DOHH2 (cell line): ENCODE data around the gene PRDX5.
"Not testable (repeated sequence)": the region's sequence is repeated elsewhere in the genome, so short reads cannot be mapped to it uniquely, and the experiment has no call there.

ENCODE experiments used
- H3F3A ChIP-seq: fragments of 200-600 bp; sonication (generic), shearing (Covaris generic); 2 replicates; pipeline ENCODE4 v1.6.0; 2016; ENCODE audit warnings: antibody characterized with exemption, mild to moderate bottlenecking; ENCODE audit not compliant: control insufficient read depth, insufficient read depth
- H3K27ac ChIP-seq: fragments of 200-600 bp; sonication (generic); 2 replicates; pipeline ENCODE4 v1.5.1; 2014; ENCODE audit warnings: low read depth, mild to moderate bottlenecking, low read length, moderate library complexity
- H3K27me3 ChIP-seq: fragments of 200-600 bp; sonication (generic); 2 replicates; pipeline ENCODE4 v1.6.1; 2014; ENCODE audit warnings: mild to moderate bottlenecking, low read length, mixed read lengths; ENCODE audit not compliant: control insufficient read depth
- H3K36me3 ChIP-seq: fragments of 200-600 bp; sonication (generic); 2 replicates; pipeline ENCODE4 v1.6.1; 2014; ENCODE audit warnings: mild to moderate bottlenecking, low read length, moderate library complexity, mixed read lengths; ENCODE audit not compliant: control insufficient read depth
- H3K4me1 ChIP-seq: fragments of 200-600 bp; sonication (generic); 2 replicates; pipeline ENCODE4 v1.6.1; 2014; ENCODE audit warnings: mild to moderate bottlenecking, low read length, mixed read lengths; ENCODE audit not compliant: control insufficient read depth
- H3K4me2 ChIP-seq: fragments of 200-600 bp; sonication (generic); 2 replicates; pipeline ENCODE4 v1.6.0; 2014; ENCODE audit warnings: mild to moderate bottlenecking, low read length, moderate library complexity
- H3K4me3 ChIP-seq: fragments of 200-600 bp; sonication (generic); 2 replicates; pipeline ENCODE4 v1.5.1; 2014; ENCODE audit warnings: mild to moderate bottlenecking, low read length, mixed read lengths
- H3K79me2 ChIP-seq: fragments of 200-600 bp; sonication (generic); 2 replicates; pipeline ENCODE4 v1.6.1; 2014; ENCODE audit warnings: mild to moderate bottlenecking, low read length, mixed read lengths; ENCODE audit not compliant: control insufficient read depth
- H3K9me2 ChIP-seq: fragments of 200-600 bp; sonication (generic); replicated peaks from 2 replicates; pipeline ENCODE4 v1.6.1; 2014; ENCODE audit warnings: mild to moderate bottlenecking, low read length, mixed read lengths; ENCODE audit not compliant: control insufficient read depth
- H3K9me3 ChIP-seq: fragments of 200-600 bp; sonication (generic); 2 replicates; pipeline ENCODE4 v1.6.1; 2014; ENCODE audit warnings: antibody characterized with exemption, low read length, mixed read lengths; ENCODE audit not compliant: control insufficient read depth, insufficient read depth
- H4K20me1 ChIP-seq: fragments of 200-600 bp; sonication (generic); 2 replicates; pipeline ENCODE4 v1.6.0; 2014; ENCODE audit warnings: low read depth, mild to moderate bottlenecking, antibody characterized with exemption, low read length, moderate library complexity; ENCODE audit not compliant: control insufficient read depth, insufficient read depth
- CTCF ChIP-seq: fragments of 200-600 bp; sonication (generic); IDR thresholded peaks from one replicate; pipeline ENCODE4 v1.5.1; 2014; ENCODE audit warnings: antibody characterized with exemption, mild to moderate bottlenecking, low read depth, low read length; ENCODE audit not compliant: poor library complexity, severe bottlenecking
- EZH2phosphoT487 ChIP-seq: fragments of 200-600 bp; sonication (generic); IDR thresholded peaks from 2 replicates; pipeline ENCODE4 v1.6.1; 2017; ENCODE audit warnings: borderline replicate concordance, mild to moderate bottlenecking, antibody characterized with exemption, low read length, moderate library complexity, mixed read lengths

Gene PRDX5

GRCh38 chr11:64314146-64314804 lies 3.6 kb upstream of the PRDX5 start:
- Histone ChIP-seq H3F3A (peaks cover 19% of the 10 kb centered on the region), H3K79me2 (peaks cover 64% of the 10 kb centered on the region), H3K27me3 (no peaks in the 10 kb centered on the region), H3K4me1 (peaks cover 26% of the 10 kb centered on the region), H3K9me3 (no peaks in the 10 kb centered on the region), H4K20me1 (no peaks in the 10 kb centered on the region), H3K4me2 (no peak overlapping the region), H3K9me2 (no peaks in the 10 kb centered on the region), H3K4me3 (no peak overlapping the region), H3K36me3 (peaks cover 60% of the 10 kb centered on the region), H3K27ac (no peak overlapping the region)
- TF ChIP-seq EZH2phosphoT487 = no peak
- TF ChIP-seq CTCF = no peak

- Histone ChIP-seq H3K4me1 (peaks cover 28% of the 10 kb centered on the region), H3K9me2 (no peaks in the 10 kb centered on the region), H3K4me3 (no peak overlapping the region), H4K20me1 (no peaks in the 10 kb centered on the region), H3F3A (peaks cover 19% of the 10 kb centered on the region), H3K4me2 (peak overlapping the region; percentile 79; the same call in 1 of the 2 replicates), H3K27ac (no peak overlapping the region), H3K9me3 (no peaks in the 10 kb centered on the region), H3K79me2 (peaks cover 61% of the 10 kb centered on the region), H3K27me3 (no peaks in the 10 kb centered on the region), H3K36me3 (peaks cover 57% of the 10 kb centered on the region)
- no peak for TF ChIP-seq EZH2phosphoT487
- TF ChIP-seq CTCF = peak; percentile 36
These were observed 2.9 kb upstream of the PRDX5 start for GRCh38 chr11:64314805-64315561.

GRCh38 chr11:64315667-64316526 lies 2.0 kb upstream of the PRDX5 start:
- Histone ChIP-seq H3K27ac (peak overlapping the region; percentile 93), H3K4me2 (peak overlapping the region; percentile 79), H3K4me3 (peak overlapping the region; percentile 91), H3K79me2 (peaks cover 54% of the 10 kb centered on the region), H3K4me1 (peaks cover 28% of the 10 kb centered on the region), H3F3A (peaks cover 19% of the 10 kb centered on the region), H3K36me3 (peaks cover 60% of the 10 kb centered on the region)
- not testable (repeated sequence) for H4K20me1 ChIP-seq, H3K9me3 ChIP-seq, H3K9me2 ChIP-seq, H3K27me3 ChIP-seq
